ENCODE data around the gene CEP57.

DNA sequence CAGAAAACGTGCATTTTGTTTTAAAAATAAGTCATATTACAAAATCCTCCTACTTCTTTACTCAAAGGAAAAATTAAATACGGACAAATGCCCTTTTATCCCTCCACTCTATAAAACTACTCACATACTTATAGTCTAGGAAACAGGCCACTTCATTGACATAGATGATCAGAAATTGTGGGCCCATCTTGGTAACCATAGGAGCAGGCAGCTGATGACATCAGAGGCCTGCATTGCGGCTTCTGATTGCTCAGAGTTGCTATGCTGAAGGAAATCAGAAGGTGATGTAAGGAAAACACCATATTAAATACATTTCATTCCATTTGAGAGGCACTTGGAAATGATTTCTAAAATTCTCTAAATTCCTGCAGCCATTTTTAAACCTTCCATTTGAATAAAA lies 27.8 kb upstream of the CEP57 start:
- TF ChIP-seq, protein P1, sequence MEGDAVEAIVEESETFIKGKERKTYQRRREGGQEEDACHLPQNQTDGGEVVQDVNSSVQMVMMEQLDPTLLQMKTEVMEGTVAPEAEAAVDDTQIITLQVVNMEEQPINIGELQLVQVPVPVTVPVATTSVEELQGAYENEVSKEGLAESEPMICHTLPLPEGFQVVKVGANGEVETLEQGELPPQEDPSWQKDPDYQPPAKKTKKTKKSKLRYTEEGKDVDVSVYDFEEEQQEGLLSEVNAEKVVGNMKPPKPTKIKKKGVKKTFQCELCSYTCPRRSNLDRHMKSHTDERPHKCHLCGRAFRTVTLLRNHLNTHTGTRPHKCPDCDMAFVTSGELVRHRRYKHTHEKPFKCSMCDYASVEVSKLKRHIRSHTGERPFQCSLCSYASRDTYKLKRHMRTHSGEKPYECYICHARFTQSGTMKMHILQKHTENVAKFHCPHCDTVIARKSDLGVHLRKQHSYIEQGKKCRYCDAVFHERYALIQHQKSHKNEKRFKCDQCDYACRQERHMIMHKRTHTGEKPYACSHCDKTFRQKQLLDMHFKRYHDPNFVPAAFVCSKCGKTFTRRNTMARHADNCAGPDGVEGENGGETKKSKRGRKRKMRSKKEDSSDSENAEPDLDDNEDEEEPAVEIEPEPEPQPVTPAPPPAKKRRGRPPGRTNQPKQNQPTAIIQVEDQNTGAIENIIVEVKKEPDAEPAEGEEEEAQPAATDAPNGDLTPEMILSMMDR (IDR thresholded peaks at IDR 0.05) = no peak
- TF ChIP-seq PHF8 (IDR thresholded peaks at IDR 0.05; ENCODE audit: borderline replicate concordance, low read depth) (no peak), CEBPB (IDR thresholded peaks at IDR 0.05) (no peak), MAFK (IDR thresholded peaks at IDR 0.05; ENCODE audit: partially characterized antibody) (no peak), EP300 (IDR thresholded peaks at IDR 0.05) (no peak), RNF2 (IDR thresholded peaks at IDR 0.05; ENCODE audit: borderline replicate concordance, low read depth) (no peak), ESRRA (IDR thresholded peaks at IDR 0.05; ENCODE audit: borderline replicate concordance, low read length) (no peak), KDM1A (IDR thresholded peaks at IDR 0.05; ENCODE audit: low read depth) (no peak), POLR2A (IDR thresholded peaks at IDR 0.05; ENCODE audit: low read length) (no peak), TFCP2L1 (CRISPR knock-in tag; IDR thresholded peaks at IDR 0.05) (no peak), CHD2 (IDR thresholded peaks at IDR 0.05; ENCODE audit: low read length, partially characterized antibody) (no peak)
